Ishikawa (cell line): ENCODE data around the gene FMNL2.

ENCODE experiments used
- CEBPB ChIP-seq: IDR thresholded peaks from 2 replicates; pipeline ENCODE4 v1.6.1; 2012
- MAX ChIP-seq: IDR thresholded peaks from 2 replicates; pipeline ENCODE4 v1.6.1; 2012
- NFIC ChIP-seq: IDR thresholded peaks from 2 replicates; pipeline ENCODE4 v1.6.1; 2012
- RAD21 ChIP-seq: IDR thresholded peaks from 2 replicates; pipeline ENCODE4 v1.6.1; 2012; ENCODE audit warnings: low read depth
- TCF12 ChIP-seq: IDR thresholded peaks from 2 replicates; pipeline ENCODE4 v1.6.1; 2012; ENCODE audit warnings: low read depth
- YY1 ChIP-seq: IDR thresholded peaks from 2 replicates; pipeline ENCODE4 v1.6.1; 2012; ENCODE audit warnings: low read depth

GRCh38 chr2:152385650-152386049 lies 50.7 kb downstream of the FMNL2 start:
- no peak for TF ChIP-seq MAX
- no peak for TF ChIP-seq CEBPB
- TF ChIP-seq NFIC, result peak; percentile 64
- no peak for TF ChIP-seq YY1
- no peak for TF ChIP-seq RAD21
- no peak for TF ChIP-seq TCF12
